Prostate gland (tissue), 2 donors: ENCODE results near the gene TNFAIP1. TPM values are rescaled to one million over a fixed set of nuclear protein-coding genes. Genes with fewer than 3 reads are reported as not detected.

Source experiments
- DNase-seq: peaks from one replicate; pipeline ENCODE4 v3.0.0-alpha.2; 2019; ENCODE audit warnings: low spot score
- H3K27ac ChIP-seq, 2 donors: fragments of 200-600 bp; sonication (generic); 2 replicates each; pipeline ENCODE4 v1.5.1; 2017 to 2019
- H3K27me3 ChIP-seq: fragments of 200-600 bp; sonication (generic); replicated peaks from 2 replicates; pipeline ENCODE4 v1.5.1; 2019; ENCODE audit not compliant: insufficient read depth
- H3K36me3 ChIP-seq, 2 donors: fragments of 200-600 bp; sonication (generic); 1 replicate in 1 of 2; 2 replicates in 1 of 2; pipeline versions ENCODE4 v1.5.1 to v1.8.1; 2017 to 2019
- H3K4me1 ChIP-seq: fragments of 200-600 bp; sonication (generic); replicated peaks from 2 replicates; pipeline ENCODE4 v1.5.1; 2019
- H3K4me3 ChIP-seq, 2 donors: fragments of 200-600 bp; sonication (generic); 2 replicates each; pipeline ENCODE4 v1.5.1; 2017 to 2019
- H3K9me3 ChIP-seq: fragments of 200-600 bp; sonication (generic); 2 replicates; pipeline ENCODE4 v1.5.1; 2017
- CTCF ChIP-seq, 4 experiments: fragments of 200-600 bp in 2 of 4; fragments of 450-650 bp in 2 of 4; sonication (generic) in 2 of 4; IDR thresholded peaks; 1 replicate in 3 of 4; 2 replicates in 1 of 4; pipeline ENCODE4 v1.5.1; 2016 to 2019; ENCODE audit warnings: antibody characterized with exemption in 4 of 4, mild to moderate bottlenecking in 2 of 4, moderate library complexity in 2 of 4
- POLR2A ChIP-seq: fragments of 450-650 bp; IDR thresholded peaks from one replicate; pipeline ENCODE4 v1.6.1; 2016; ENCODE audit warnings: antibody characterized with exemption, mild to moderate bottlenecking
- POLR2AphosphoS5 ChIP-seq: sonication (generic); formaldehyde crosslinking; IDR thresholded peaks from one replicate; pipeline ENCODE4 v1.6.1; 2017; ENCODE audit warnings: antibody characterized with exemption
- WGBS: methylation state at CpG from one replicate; pipeline ENCODE4 v1.1.5; 2018; 5-methylcytosine and 5-hydroxymethylcytosine counted together
- intact Hi-C: fragments of 100-400 bp; cut with DNase I; formaldehyde crosslinking; loops from one replicate; pipeline ENCODE4 v1.14.2; 2022
- total RNA-seq, 2 donors: library from RNA; depleted of rRNA; stranded (reverse); fragments of >200 nt; gene quantifications; one replicate each; pipeline ENCODE4 v1.1.0, GENCODE V29; 2016

TNFAIP1 gene
- total RNA-seq, 2 donors from 2014 or later, result 32.2 to 63.1 TPM

- Histone ChIP-seq H3K27me3 (no peaks in the 10 kb centered on the region), H3K4me3 (peak within 1 kb of the TSS; percentile 33 to 40), H3K4me1 (no peaks in the 10 kb centered on the region), H3K27ac (peak within 1 kb of the TSS; percentile 35 to 43), H3K36me3 (no peaks in the 10 kb centered on the region), H3K9me3 (no peaks in the 10 kb centered on the region)
- intact Hi-C loops, result no loop called here
- peak; percentile 40 for DNase-seq
- TF ChIP-seq CTCF (IDR thresholded peaks at IDR 0.05), result no peak
- no peak for TF ChIP-seq POLR2A
- TF ChIP-seq POLR2AphosphoS5, result no peak
- under 1% methylated on average over 48 of the region's 80 CpGs for WGBS
Measured at GRCh38 chr17:28371245-28372202, 36.0 kb downstream of the TNFAIP1 start, which contains the start of gene SARM1. Gene SARM1, plus strand, starts transcription at chr17:28371694. Its CDS starts 339 bp downstream, at chr17:28372033.

GRCh38 chr17:28372203-28372944, 36.8 kb downstream of the TNFAIP1 start:
- intact Hi-C loops, result no loop called here
- Histone ChIP-seq H3K27ac (peak overlapping the region; percentile 35 to 43), H3K4me1 (no peaks in the 10 kb centered on the region), H3K4me3 (peak overlapping the region; percentile 33 to 40), H3K27me3 (no peaks in the 10 kb centered on the region), H3K9me3 (no peaks in the 10 kb centered on the region), H3K36me3 (no peaks in the 10 kb centered on the region)
- DNase-seq, result no peak
- WGBS, result 10% methylated on average over 37 of the region's 53 CpGs
- TF ChIP-seq POLR2AphosphoS5 (no peak), POLR2A (no peak), CTCF (IDR thresholded peaks at IDR 0.05) (no peak)

- no peaks in the 10 kb centered on the region for H3K4me1 ChIP-seq
- H3K4me3 ChIP-seq, result no peak overlapping the region
- H3K9me3 ChIP-seq, result no peaks in the 10 kb centered on the region
- 79% methylated on average over 6 of the region's 6 CpGs for WGBS
- no peak overlapping the region for H3K27ac ChIP-seq
- TF ChIP-seq POLR2A, result no peak
- TF ChIP-seq POLR2AphosphoS5, result no peak
- no peak for TF ChIP-seq CTCF (IDR thresholded peaks at IDR 0.05)
- DNase-seq, result no peak
- no peaks in the 10 kb centered on the region for H3K36me3 ChIP-seq
- intact Hi-C loops, result no loop called here
- no peaks in the 10 kb centered on the region for H3K27me3 ChIP-seq
Measured at GRCh38 chr17:28372945-28373274, 37.3 kb downstream of the TNFAIP1 start.

- intact Hi-C loops, result no loop called here
- no peak overlapping the region for H3K4me3 ChIP-seq
- no peaks in the 10 kb centered on the region for H3K9me3 ChIP-seq
- no peak for DNase-seq
- peaks cover 2% of the 10 kb centered on the region for H3K4me1 ChIP-seq
- H3K27ac ChIP-seq, result no peak overlapping the region
- TF ChIP-seq CTCF (IDR thresholded peaks at IDR 0.05) (no peak), POLR2AphosphoS5 (no peak), POLR2A (no peak)
- 68% methylated on average over 10 of the region's 10 CpGs for WGBS
- H3K27me3 ChIP-seq, result no peaks in the 10 kb centered on the region
- no peaks in the 10 kb centered on the region for H3K36me3 ChIP-seq
Measured at GRCh38 chr17:28379814-28380801, 44.5 kb downstream of the TNFAIP1 start.
